ENCODE measurements around the gene WWOX. TPM values are rescaled to one million over a fixed set of nuclear protein-coding genes. Genes with fewer than 3 reads are reported as not detected.

The WWOX gene
- total RNA-seq, 2 donors from 2014 or later = 23.0 to 31.7 TPM

GRCh38 chr16:78362524-78363135 is 263.2 kb downstream of the WWOX start:
- H3K27ac Mint-ChIP-seq = no peak overlapping the region
- no peaks in the 10 kb centered on the region for H3K27me3 Mint-ChIP-seq
- no peaks in the 10 kb centered on the region for H3K9me3 Mint-ChIP-seq
- H3K4me1 Mint-ChIP-seq (ENCODE audit: low read depth in 2 of 2) = no peaks in the 10 kb centered on the region
- no peak for ATAC-seq
- no peak for DNase-seq (ENCODE audit: low spot score)
- no peak overlapping the region for H3K4me3 Mint-ChIP-seq
- no peaks in the 10 kb centered on the region for H3K36me3 Mint-ChIP-seq

- Mint-ChIP-seq H3K27ac (no peak overlapping the region), H3K9me3 (no peaks in the 10 kb centered on the region), H3K4me3 (no peak overlapping the region), H3K36me3 (no peaks in the 10 kb centered on the region), H3K4me1 (ENCODE audit: low read depth in 2 of 2) (no peaks in the 10 kb centered on the region), H3K27me3 (no peaks in the 10 kb centered on the region)
- DNase-seq (ENCODE audit: low spot score) (no peak), ATAC-seq (no peak)
These were observed 264.5 kb downstream of the WWOX start for GRCh38 chr16:78363843-78364555.

GRCh38 chr16:78364556-78364880 is 265.1 kb downstream of the WWOX start:
- Mint-ChIP-seq H3K4me3 (no peak overlapping the region), H3K36me3 (no peaks in the 10 kb centered on the region), H3K9me3 (no peaks in the 10 kb centered on the region), H3K27me3 (no peaks in the 10 kb centered on the region), H3K4me1 (ENCODE audit: low read depth in 2 of 2) (no peaks in the 10 kb centered on the region), H3K27ac (no peak overlapping the region)
- DNase-seq (ENCODE audit: low spot score) = no peak
- ATAC-seq = no peak

- no peak for DNase-seq (ENCODE audit: low spot score)
- no peak overlapping the region for H3K27ac Mint-ChIP-seq
- no peak overlapping the region for H3K4me3 Mint-ChIP-seq
- H3K36me3 Mint-ChIP-seq = no peaks in the 10 kb centered on the region
- no peak for ATAC-seq
- H3K9me3 Mint-ChIP-seq = no peaks in the 10 kb centered on the region
- H3K4me1 Mint-ChIP-seq (ENCODE audit: low read depth in 2 of 2) = no peaks in the 10 kb centered on the region
- no peaks in the 10 kb centered on the region for H3K27me3 Mint-ChIP-seq
These were observed 265.9 kb downstream of the WWOX start for GRCh38 chr16:78365366-78365765.

- Mint-ChIP-seq H3K27me3 (no peaks in the 10 kb centered on the region), H3K27ac (no peak overlapping the region)
- no peak for ATAC-seq
These were observed 269.0 kb downstream of the WWOX start for GRCh38 chr16:78368121-78369102.

GRCh38 chr16:78372277-78372676 is 272.8 kb downstream of the WWOX start:
- no peaks in the 10 kb centered on the region for H3K9me3 Mint-ChIP-seq
- no peak for DNase-seq (ENCODE audit: low spot score)
- H3K4me3 Mint-ChIP-seq = no peak overlapping the region
- H3K27me3 Mint-ChIP-seq = no peaks in the 10 kb centered on the region
- no peaks in the 10 kb centered on the region for H3K4me1 Mint-ChIP-seq (ENCODE audit: low read depth in 2 of 2)
- H3K36me3 Mint-ChIP-seq = no peaks in the 10 kb centered on the region
- H3K27ac Mint-ChIP-seq = no peak overlapping the region
- ATAC-seq = no peak

More at GRCh38 chr16:78368121-78369102, 269.0 kb downstream of the WWOX start:
- Mint-ChIP-seq H3K9me3 (no peaks in the 10 kb centered on the region), H3K36me3 (no peaks in the 10 kb centered on the region), H3K4me1 (ENCODE audit: low read depth in 2 of 2) (no peaks in the 10 kb centered on the region), H3K4me3 (no peak overlapping the region)
- no peak for DNase-seq (ENCODE audit: low spot score)

- no peak overlapping the region for H3K4me3 Mint-ChIP-seq
- H3K4me1 Mint-ChIP-seq (ENCODE audit: low read depth in 2 of 2) = no peaks in the 10 kb centered on the region
- no peaks in the 10 kb centered on the region for H3K36me3 Mint-ChIP-seq
- ATAC-seq = no peak
- DNase-seq (ENCODE audit: low spot score) = no peak
- H3K27ac Mint-ChIP-seq = no peak overlapping the region
- no peaks in the 10 kb centered on the region for H3K27me3 Mint-ChIP-seq
- no peaks in the 10 kb centered on the region for H3K9me3 Mint-ChIP-seq
These were observed 275.7 kb downstream of the WWOX start for GRCh38 chr16:78375055-78375679.

- Mint-ChIP-seq H3K27ac (no peak overlapping the region), H3K4me1 (ENCODE audit: low read depth in 2 of 2) (no peaks in the 10 kb centered on the region), H3K36me3 (no peaks in the 10 kb centered on the region), H3K9me3 (no peaks in the 10 kb centered on the region), H3K27me3 (no peaks in the 10 kb centered on the region), H3K4me3 (no peak overlapping the region)
- no peak for ATAC-seq
- no peak for DNase-seq (ENCODE audit: low spot score)
These were observed 277.0 kb downstream of the WWOX start for GRCh38 chr16:78376452-78376851.

- H3K9me3 Mint-ChIP-seq = no peaks in the 10 kb centered on the region
- ATAC-seq = no peak
- H3K27me3 Mint-ChIP-seq = no peaks in the 10 kb centered on the region
These were observed 277.9 kb downstream of the WWOX start for GRCh38 chr16:78377312-78377711.

GRCh38 chr16:78381060-78381459 is 281.6 kb downstream of the WWOX start:
- Mint-ChIP-seq H3K9me3 (no peaks in the 10 kb centered on the region), H3K4me1 (ENCODE audit: low read depth in 2 of 2) (no peaks in the 10 kb centered on the region), H3K27me3 (no peaks in the 10 kb centered on the region), H3K4me3 (no peak overlapping the region), H3K27ac (no peak overlapping the region), H3K36me3 (no peaks in the 10 kb centered on the region)
- DNase-seq (ENCODE audit: low spot score) = no peak
- no peak for ATAC-seq

More at GRCh38 chr16:78377312-78377711, 277.9 kb downstream of the WWOX start:
- Mint-ChIP-seq H3K4me1 (ENCODE audit: low read depth in 2 of 2) (no peaks in the 10 kb centered on the region), H3K4me3 (no peak overlapping the region), H3K27ac (no peak overlapping the region), H3K36me3 (no peaks in the 10 kb centered on the region)
- no peak for DNase-seq (ENCODE audit: low spot score)

GRCh38 chr16:78383118-78383517 is 283.7 kb downstream of the WWOX start:
- DNase-seq (ENCODE audit: low spot score) = no peak

GRCh38 chr16:78385086-78385805 is 285.8 kb downstream of the WWOX start:
- DNase-seq (ENCODE audit: low spot score) (no peak), ATAC-seq (no peak)
- Mint-ChIP-seq H3K4me3 (no peak overlapping the region), H3K4me1 (ENCODE audit: low read depth in 2 of 2) (no peaks in the 10 kb centered on the region), H3K9me3 (no peaks in the 10 kb centered on the region), H3K27ac (no peak overlapping the region), H3K27me3 (no peaks in the 10 kb centered on the region), H3K36me3 (no peaks in the 10 kb centered on the region)

More at GRCh38 chr16:78383118-78383517, 283.7 kb downstream of the WWOX start:
- Mint-ChIP-seq H3K27ac (no peak overlapping the region), H3K27me3 (no peaks in the 10 kb centered on the region), H3K4me1 (ENCODE audit: low read depth in 2 of 2) (no peaks in the 10 kb centered on the region), H3K4me3 (no peak overlapping the region), H3K9me3 (no peaks in the 10 kb centered on the region), H3K36me3 (no peaks in the 10 kb centered on the region)
- no peak for ATAC-seq
